HepG2 (cell line): ENCODE data around the gene RABEP2. TPM values are rescaled to one million over a fixed set of nuclear protein-coding genes. Genes with fewer than 3 reads are reported as not detected.
A peak's percentile ranks its signal among the peaks of the same experiment; 100 is the strongest.

Experiments used
- ATAC-seq: fragments of 200-7000 bp; cut with Tn5 transposase; 3 replicates; pipeline ENCODE4 v1.9.1; 2020; ENCODE audit warnings: mild to moderate bottlenecking, moderate library complexity
- BruUV-seq: library from RNA; stranded (reverse); fragments of 400-500 nt; replicated peaks from 2 replicates; lab custom pipeline; 2021; lab: Mats Ljungman, UMichigan
- CTCF ChIA-PET: fragments of 300-600 bp; formaldehyde crosslinking; extraction: SDS; loops from one replicate; lab custom pipeline; 2021; ENCODE audit warnings: low total read pairs, inconsistent platforms, low intra/inter-chr PET ratio; lab: Yijun Ruan, JAX
- POLR2A ChIA-PET: fragments of 350-600 bp; sonication (Branson Sonifier 250); formaldehyde crosslinking; loops from one replicate; lab custom pipeline; 2020; ENCODE audit warnings: antibody characterized with exemption, inconsistent platforms; lab: Yijun Ruan, JAX
- DNase-seq: peaks from one replicate; pipeline ENCODE4 v3.0.0-alpha.2; 2015; ENCODE audit warnings: low spot score
- FAIRE-seq: peaks from 3 replicates; lab custom pipeline; 2011; peaks lifted over from hg19 to GRCh38; lab: Jason Lieb, UNC
- H2AFZ ChIP-seq: one replicate; pipeline ENCODE4 v1.6.1; 2011; ENCODE audit warnings: low read length, inconsistent platforms
- H3K27ac ChIP-seq: fragments of 300-600 bp; 3 replicates; pipeline ENCODE4 v1.8.0; 2011; ENCODE audit warnings: mixed run types, mild to moderate bottlenecking, mixed read lengths, low read length, inconsistent platforms; ENCODE audit not compliant: insufficient read depth; ENCODE audit errors: extremely low read length
- H3K27me3 ChIP-seq, 2 experiments: fragments of 200-600 bp in 1 of 2; 2 replicates in 1 of 2; 3 replicates in 1 of 2; pipeline versions ENCODE4 v1.6.0 to v1.8.0; 2011; ENCODE audit warnings: low read length in 2 of 2, mild to moderate bottlenecking in 2 of 2, moderate library complexity in 2 of 2, inconsistent platforms in 1 of 2; ENCODE audit not compliant: insufficient read depth in 2 of 2, control insufficient read depth in 1 of 2
- H3K36me3 ChIP-seq, 2 experiments: fragments of 200-600 bp in 1 of 2; replicated peaks in 1 of 2; 2 replicates in 1 of 2; 3 replicates in 1 of 2; pipeline versions ENCODE4 v1.5.1 to v1.8.0; 2011; ENCODE audit warnings: low read length in 2 of 2, inconsistent platforms in 1 of 2; ENCODE audit not compliant: insufficient read depth in 2 of 2, control insufficient read depth in 1 of 2
- H3K4me1 ChIP-seq: 2 replicates; pipeline ENCODE4 v1.5.1; 2012; ENCODE audit warnings: low read length, inconsistent platforms; ENCODE audit not compliant: insufficient read depth
- H3K4me2 ChIP-seq: 2 replicates; pipeline ENCODE4 v1.6.0; 2011; ENCODE audit warnings: low read depth, low read length, inconsistent platforms
- H3K4me3 ChIP-seq, 3 experiments: fragments of 200-600 bp in 1 of 3; sonication (generic), shearing (Covaris generic) in 1 of 3; replicated peaks in 1 of 3; 2 replicates each; pipeline ENCODE4 v1.5.1; 2011 to 2016; ENCODE audit warnings: low read length in 3 of 3, inconsistent platforms in 2 of 3, low read depth in 2 of 3, mild to moderate bottlenecking in 2 of 3, control low read depth in 1 of 3, mixed read lengths in 1 of 3; ENCODE audit not compliant: insufficient read depth in 1 of 3
- H3K79me2 ChIP-seq: one replicate; pipeline ENCODE4 v1.6.1; 2011; ENCODE audit warnings: low read length, inconsistent platforms; ENCODE audit not compliant: insufficient read depth
- H3K9ac ChIP-seq: 2 replicates; pipeline ENCODE4 v1.6.0; 2011; ENCODE audit warnings: mild to moderate bottlenecking, low read depth, low read length, inconsistent platforms; ENCODE audit not compliant: insufficient read depth
- H3K9me3 ChIP-seq: 2 replicates; pipeline ENCODE4 v1.5.1; 2012; ENCODE audit warnings: mild to moderate bottlenecking, low read length
- H4K20me1 ChIP-seq: 2 replicates; pipeline ENCODE4 v1.6.0; 2011; ENCODE audit warnings: inconsistent platforms, mild to moderate bottlenecking, low read length, moderate library complexity; ENCODE audit not compliant: insufficient read depth
- AKAP8 ChIP-seq: sonication (generic); formaldehyde crosslinking; IDR thresholded peaks from 2 replicates; pipeline ENCODE4 v1.5.1; 2020; ENCODE audit warnings: mild to moderate bottlenecking, missing genetic modification reagents
- BCL6 ChIP-seq: IDR thresholded peaks from 2 replicates; pipeline ENCODE4 v1.6.1; 2016; ENCODE audit warnings: missing genetic modification reagents, missing compliant biosample characterization
- MIER3 ChIP-seq: IDR thresholded peaks from 2 replicates; pipeline ENCODE4 v1.6.1; 2016; ENCODE audit warnings: missing compliant biosample characterization, borderline replicate concordance
- PITX1 ChIP-seq: sonication (generic); formaldehyde crosslinking; IDR thresholded peaks from 2 replicates; pipeline ENCODE4 v1.5.1; 2020; ENCODE audit warnings: mild to moderate bottlenecking, missing genetic modification reagents
- POLR2AphosphoS2 ChIP-seq: IDR thresholded peaks from 2 replicates; pipeline ENCODE4 v1.6.1; 2011; ENCODE audit warnings: low read depth, low read length, improper control_type of control experiment
- ZFP41 ChIP-seq: sonication (generic); formaldehyde crosslinking; IDR thresholded peaks from 2 replicates; pipeline ENCODE4 v1.4.0; 2020; ENCODE audit warnings: mild to moderate bottlenecking, missing genetic modification reagents, borderline replicate concordance
- ZIK1 ChIP-seq: sonication (generic); formaldehyde crosslinking; IDR thresholded peaks from 2 replicates; pipeline ENCODE4 v1.5.0; 2020; ENCODE audit warnings: mild to moderate bottlenecking, low read depth, missing genetic modification reagents, borderline replicate concordance
- ZNF143 ChIP-seq: sonication (generic); formaldehyde crosslinking; IDR thresholded peaks from 2 replicates; pipeline ENCODE4 v1.4.0; 2020; ENCODE audit warnings: missing genetic modification reagents
- ZNF329 ChIP-seq: sonication (generic); formaldehyde crosslinking; IDR thresholded peaks from 2 replicates; pipeline ENCODE4 v1.9.0; 2021; ENCODE audit warnings: low read depth, mild to moderate bottlenecking, missing genetic modification reagents
- WGBS: methylation state at CpG from one replicate; pipeline ENCODE4 v1.1.6; 2017; ENCODE audit warnings: low lambda C conversion rate; 5-methylcytosine and 5-hydroxymethylcytosine counted together
- in situ Hi-C: cut with HindIII; loops from 2 replicates; pipeline ENCODE4 v1.10.0; 2017; ENCODE audit warnings: low pct_unique_long_range_greater_than_20kb; ENCODE audit not compliant: extremely low pct_ligation_motif_present
- intact Hi-C: fragments of 100-400 bp; cut with micrococcal nuclease; formaldehyde crosslinking; loops from one replicate; pipeline ENCODE4 v1.10.0; 2022; ENCODE audit not compliant: unreplicated experiment
- polyA plus RNA-seq, 8 experiments: library from polyadenylated mRNA; depleted of rRNA in 3 of 8; stranded (reverse) in 7 of 8; unstranded in 1 of 8; fragments of >200 nt; fragmentation: Illumina TruSeq in 4 of 8; extraction: Trizol in 4 of 8; gene quantifications; 2 replicates each; pipeline versions ENCODE4 v1.2.1 to v1.2.3, GENCODE V29; 2011 to 2016; ENCODE audit warnings: low read depth in 4 of 8, missing spikeins in 1 of 8, mixed read lengths in 1 of 8; ENCODE audit not compliant: insufficient read depth in 1 of 8
- total RNA-seq, 5 experiments: library from RNA; depleted of rRNA; stranded (reverse); fragments of >200 nt; fragmentation: Illumina TruSeq; extraction: Trizol; gene quantifications; 2 replicates each; pipeline ENCODE4 v1.2.3, GENCODE V29; 2016; ENCODE audit warnings: low read depth in 1 of 5
- TF ChIP-seq, protein P1 (sequence below): sonication (generic); formaldehyde crosslinking; IDR thresholded peaks from 2 replicates; pipeline ENCODE4 v1.4.0; 2020; ENCODE audit warnings: low read depth, mild to moderate bottlenecking, missing genetic modification reagents
- TF ChIP-seq, protein P2 (sequence below): sonication (generic); formaldehyde crosslinking; conservative IDR thresholded peaks from 2 replicates; pipeline ENCODE4 v1.4.0; 2020; ENCODE audit warnings: missing genetic modification reagents
- TF ChIP-seq, protein P3 (sequence below): IDR thresholded peaks from 2 replicates; pipeline ENCODE4 v1.6.1; 2012; ENCODE audit warnings: low read length, improper control_type of control experiment

The RABEP2 gene
- total and polyA plus RNA-seq, 2 of the 13 experiments (the other 11 are each of a cell fraction or from before 2014, with no cell fraction given): 10.8 to 18.4 TPM

DNA sequence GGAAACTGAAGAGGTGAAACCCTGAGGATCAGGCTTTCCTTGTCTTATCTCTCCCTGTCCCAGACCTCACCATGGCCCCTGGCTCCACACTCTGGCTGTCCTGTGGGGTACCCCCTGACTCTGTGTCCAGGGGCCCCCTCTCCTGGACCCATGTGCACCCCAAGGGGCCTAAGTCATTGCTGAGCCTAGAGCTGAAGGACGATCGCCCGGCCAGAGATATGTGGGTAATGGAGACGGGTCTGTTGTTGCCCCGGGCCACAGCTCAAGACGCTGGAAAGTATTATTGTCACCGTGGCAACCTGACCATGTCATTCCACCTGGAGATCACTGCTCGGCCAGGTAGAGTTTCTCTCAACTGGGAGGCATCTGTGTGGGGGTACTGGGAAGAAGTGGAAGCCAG is 8.1 kb upstream of the RABEP2 start:
- WGBS: 52% methylated on average over 8 of the region's 8 CpGs
- Histone ChIP-seq H3K79me2 (no peaks in the 10 kb centered on the region), H2AFZ (no peak overlapping the region), H3K4me3 (no peak overlapping the region), H3K9me3 (no peaks in the 10 kb centered on the region), H4K20me1 (no peaks in the 10 kb centered on the region), H3K27ac (no peak overlapping the region), H3K27me3 (no peaks in the 10 kb centered on the region), H3K36me3 (no peaks in the 10 kb centered on the region), H3K9ac (no peak overlapping the region), H3K4me1 (peaks cover 77% of the 10 kb centered on the region), H3K4me2 (peak overlapping the region; percentile 9; the same call in 1 of the 2 replicates)
- intact Hi-C loops (no loop called here), in situ Hi-C loops (no loop called here)
- CTCF ChIA-PET: no interaction called here
- TF ChIP-seq, protein P1, sequence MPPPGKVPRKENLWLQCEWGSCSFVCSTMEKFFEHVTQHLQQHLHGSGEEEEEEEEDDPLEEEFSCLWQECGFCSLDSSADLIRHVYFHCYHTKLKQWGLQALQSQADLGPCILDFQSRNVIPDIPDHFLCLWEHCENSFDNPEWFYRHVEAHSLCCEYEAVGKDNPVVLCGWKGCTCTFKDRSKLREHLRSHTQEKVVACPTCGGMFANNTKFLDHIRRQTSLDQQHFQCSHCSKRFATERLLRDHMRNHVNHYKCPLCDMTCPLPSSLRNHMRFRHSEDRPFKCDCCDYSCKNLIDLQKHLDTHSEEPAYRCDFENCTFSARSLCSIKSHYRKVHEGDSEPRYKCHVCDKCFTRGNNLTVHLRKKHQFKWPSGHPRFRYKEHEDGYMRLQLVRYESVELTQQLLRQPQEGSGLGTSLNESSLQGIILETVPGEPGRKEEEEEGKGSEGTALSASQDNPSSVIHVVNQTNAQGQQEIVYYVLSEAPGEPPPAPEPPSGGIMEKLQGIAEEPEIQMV (CRISPR knock-in tag): no peak
- no peak for TF ChIP-seq BCL6 (CRISPR knock-in tag)
- TF ChIP-seq, protein P2, sequence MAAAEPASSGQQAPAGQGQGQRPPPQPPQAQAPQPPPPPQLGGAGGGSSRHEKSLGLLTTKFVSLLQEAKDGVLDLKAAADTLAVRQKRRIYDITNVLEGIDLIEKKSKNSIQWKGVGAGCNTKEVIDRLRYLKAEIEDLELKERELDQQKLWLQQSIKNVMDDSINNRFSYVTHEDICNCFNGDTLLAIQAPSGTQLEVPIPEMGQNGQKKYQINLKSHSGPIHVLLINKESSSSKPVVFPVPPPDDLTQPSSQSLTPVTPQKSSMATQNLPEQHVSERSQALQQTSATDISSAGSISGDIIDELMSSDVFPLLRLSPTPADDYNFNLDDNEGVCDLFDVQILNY (CRISPR knock-in tag): no peak
- TF ChIP-seq AKAP8 (CRISPR knock-in tag): no peak
- TF ChIP-seq, protein P3, sequence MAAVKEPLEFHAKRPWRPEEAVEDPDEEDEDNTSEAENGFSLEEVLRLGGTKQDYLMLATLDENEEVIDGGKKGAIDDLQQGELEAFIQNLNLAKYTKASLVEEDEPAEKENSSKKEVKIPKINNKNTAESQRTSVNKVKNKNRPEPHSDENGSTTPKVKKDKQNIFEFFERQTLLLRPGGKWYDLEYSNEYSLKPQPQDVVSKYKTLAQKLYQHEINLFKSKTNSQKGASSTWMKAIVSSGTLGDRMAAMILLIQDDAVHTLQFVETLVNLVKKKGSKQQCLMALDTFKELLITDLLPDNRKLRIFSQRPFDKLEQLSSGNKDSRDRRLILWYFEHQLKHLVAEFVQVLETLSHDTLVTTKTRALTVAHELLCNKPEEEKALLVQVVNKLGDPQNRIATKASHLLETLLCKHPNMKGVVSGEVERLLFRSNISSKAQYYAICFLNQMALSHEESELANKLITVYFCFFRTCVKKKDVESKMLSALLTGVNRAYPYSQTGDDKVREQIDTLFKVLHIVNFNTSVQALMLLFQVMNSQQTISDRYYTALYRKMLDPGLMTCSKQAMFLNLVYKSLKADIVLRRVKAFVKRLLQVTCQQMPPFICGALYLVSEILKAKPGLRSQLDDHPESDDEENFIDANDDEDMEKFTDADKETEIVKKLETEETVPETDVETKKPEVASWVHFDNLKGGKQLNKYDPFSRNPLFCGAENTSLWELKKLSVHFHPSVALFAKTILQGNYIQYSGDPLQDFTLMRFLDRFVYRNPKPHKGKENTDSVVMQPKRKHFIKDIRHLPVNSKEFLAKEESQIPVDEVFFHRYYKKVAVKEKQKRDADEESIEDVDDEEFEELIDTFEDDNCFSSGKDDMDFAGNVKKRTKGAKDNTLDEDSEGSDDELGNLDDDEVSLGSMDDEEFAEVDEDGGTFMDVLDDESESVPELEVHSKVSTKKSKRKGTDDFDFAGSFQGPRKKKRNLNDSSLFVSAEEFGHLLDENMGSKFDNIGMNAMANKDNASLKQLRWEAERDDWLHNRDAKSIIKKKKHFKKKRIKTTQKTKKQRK: no peak
- no peak for TF ChIP-seq ZFP41
- TF ChIP-seq MIER3 (CRISPR knock-in tag): no peak
- no peak for TF ChIP-seq PITX1
- TF ChIP-seq ZNF143 (CRISPR knock-in tag): no peak
- TF ChIP-seq ZNF329 (CRISPR knock-in tag): no peak
- no peak for TF ChIP-seq POLR2AphosphoS2
- no peak for TF ChIP-seq ZIK1
- no peak for ATAC-seq
- FAIRE-seq: no peak
- POLR2A ChIA-PET: interaction anchor here (0.7 to 0.8 kb wide), 2 partner anchors 68 to 70 kb away, joined by 3 read pairs; no protein-coding TSS in a partner anchor
- BruUV-seq: no TSS peak
- DNase-seq: no peak
